Measurements from ENCODE around the gene RBFOX2. TPM values are rescaled to one million over a fixed set of nuclear protein-coding genes. Genes with fewer than 3 reads are reported as not detected.

The RBFOX2 gene
- total RNA-seq, 1 experiment from 2014 or later: 81.1 TPM

- Histone ChIP-seq H3K4me3 (ENCODE audit: low read depth in 2 of 2, low read length in 2 of 2) (no peak overlapping the region), H3K36me3 (ENCODE audit: control insufficient read depth, insufficient read depth, low read length) (peaks cover 1% of the 10 kb centered on the region; the same call in 1 of the 2 replicates), H3K27me3 (ENCODE audit: control insufficient read depth, insufficient read depth, low read length) (no peaks in the 10 kb centered on the region), H3K4me1 (ENCODE audit: control insufficient read depth, insufficient read depth, low read length) (peaks cover 1% of the 10 kb centered on the region), H3K27ac (ENCODE audit: low read length) (no peak overlapping the region), H3K9me3 (ENCODE audit: control insufficient read depth, insufficient read depth, low read depth, low read length) (no peaks in the 10 kb centered on the region)
- intact Hi-C loops (cut with micrococcal nuclease; ENCODE audit: unreplicated experiment) (no loop called here), in situ Hi-C loops (cut with HindIII; ENCODE audit: low pct_unique_long_range_greater_than_20kb, low sequenced_read_pairs) (no loop called here)
- BruUV-seq (replicated peaks): no TSS peak
- DNase-seq (ENCODE audit: low read depth, low spot score) (no peak), ATAC-seq (no peak)
- POLR2A ChIA-PET: no interaction called here
- CTCF ChIA-PET: no interaction called here
- no peak for TF ChIP-seq CTCF (IDR thresholded peaks at IDR 0.05)
- no peak for TF ChIP-seq POLR2AphosphoS5 (IDR thresholded peaks at IDR 0.05; ENCODE audit: low read depth, low read length)
- no peak for TF ChIP-seq SIN3A (IDR thresholded peaks at IDR 0.05; ENCODE audit: borderline replicate concordance, insufficient read depth, low read depth, low read length)
- no peak for TF ChIP-seq TCF7L2 (IDR thresholded peaks at IDR 0.05; ENCODE audit: low read depth, low read length)
- TF ChIP-seq, protein P1, sequence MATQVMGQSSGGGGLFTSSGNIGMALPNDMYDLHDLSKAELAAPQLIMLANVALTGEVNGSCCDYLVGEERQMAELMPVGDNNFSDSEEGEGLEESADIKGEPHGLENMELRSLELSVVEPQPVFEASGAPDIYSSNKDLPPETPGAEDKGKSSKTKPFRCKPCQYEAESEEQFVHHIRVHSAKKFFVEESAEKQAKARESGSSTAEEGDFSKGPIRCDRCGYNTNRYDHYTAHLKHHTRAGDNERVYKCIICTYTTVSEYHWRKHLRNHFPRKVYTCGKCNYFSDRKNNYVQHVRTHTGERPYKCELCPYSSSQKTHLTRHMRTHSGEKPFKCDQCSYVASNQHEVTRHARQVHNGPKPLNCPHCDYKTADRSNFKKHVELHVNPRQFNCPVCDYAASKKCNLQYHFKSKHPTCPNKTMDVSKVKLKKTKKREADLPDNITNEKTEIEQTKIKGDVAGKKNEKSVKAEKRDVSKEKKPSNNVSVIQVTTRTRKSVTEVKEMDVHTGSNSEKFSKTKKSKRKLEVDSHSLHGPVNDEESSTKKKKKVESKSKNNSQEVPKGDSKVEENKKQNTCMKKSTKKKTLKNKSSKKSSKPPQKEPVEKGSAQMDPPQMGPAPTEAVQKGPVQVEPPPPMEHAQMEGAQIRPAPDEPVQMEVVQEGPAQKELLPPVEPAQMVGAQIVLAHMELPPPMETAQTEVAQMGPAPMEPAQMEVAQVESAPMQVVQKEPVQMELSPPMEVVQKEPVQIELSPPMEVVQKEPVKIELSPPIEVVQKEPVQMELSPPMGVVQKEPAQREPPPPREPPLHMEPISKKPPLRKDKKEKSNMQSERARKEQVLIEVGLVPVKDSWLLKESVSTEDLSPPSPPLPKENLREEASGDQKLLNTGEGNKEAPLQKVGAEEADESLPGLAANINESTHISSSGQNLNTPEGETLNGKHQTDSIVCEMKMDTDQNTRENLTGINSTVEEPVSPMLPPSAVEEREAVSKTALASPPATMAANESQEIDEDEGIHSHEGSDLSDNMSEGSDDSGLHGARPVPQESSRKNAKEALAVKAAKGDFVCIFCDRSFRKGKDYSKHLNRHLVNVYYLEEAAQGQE (IDR thresholded peaks at IDR 0.05; ENCODE audit: insufficient read depth in 1 of 2, low read depth in 2 of 2, low read length in 1 of 2): no peak
Measured at GRCh38 chr22:35821654-35822053, 207.0 kb downstream of the RBFOX2 start.

DNA sequence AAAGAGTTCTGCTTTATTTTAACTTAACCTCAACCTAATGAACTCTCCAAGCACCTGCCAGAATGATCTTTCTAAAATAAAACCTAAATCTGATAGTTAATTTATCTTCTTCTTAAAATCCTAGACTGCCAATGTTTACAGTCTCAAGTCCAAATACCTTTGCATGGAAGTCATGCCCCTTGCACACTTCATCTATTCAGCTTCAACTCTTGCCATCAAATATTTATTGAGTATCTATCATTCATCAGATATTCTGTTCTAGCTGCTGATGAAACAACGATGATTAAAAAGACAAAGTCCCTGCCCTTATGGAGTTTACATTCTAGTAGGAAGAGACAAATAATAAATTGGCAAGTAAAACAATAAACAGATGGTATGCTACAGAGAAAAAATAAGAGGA, 209.2 kb downstream of the RBFOX2 start:
- H3K27me3 ChIP-seq (ENCODE audit: control insufficient read depth, insufficient read depth, low read length): no peaks in the 10 kb centered on the region
- peaks cover 2% of the 10 kb centered on the region; the same call in 1 of the 2 replicates for H3K36me3 ChIP-seq (ENCODE audit: control insufficient read depth, insufficient read depth, low read length)
- H3K9me3 ChIP-seq (ENCODE audit: control insufficient read depth, insufficient read depth, low read depth, low read length): no peaks in the 10 kb centered on the region
- ChIA-PET POLR2A (interaction anchor here (0.7 kb wide), 1 partner anchor 37 kb away, joined by 3 read pairs; no protein-coding TSS in a partner anchor), CTCF (no interaction called here)
- intact Hi-C loops (cut with micrococcal nuclease; ENCODE audit: unreplicated experiment) (no loop called here), in situ Hi-C loops (cut with HindIII; ENCODE audit: low pct_unique_long_range_greater_than_20kb, low sequenced_read_pairs) (no loop called here)
- H3K27ac ChIP-seq (ENCODE audit: low read length): no peak overlapping the region
- no peak overlapping the region for H3K4me3 ChIP-seq (ENCODE audit: low read depth in 2 of 2, low read length in 2 of 2)
- DNase-seq (ENCODE audit: low read depth, low spot score) (no peak), ATAC-seq (no peak)
- H3K4me1 ChIP-seq (ENCODE audit: control insufficient read depth, insufficient read depth, low read length): no peaks in the 10 kb centered on the region; the same call in 1 of the 2 replicates
- BruUV-seq (replicated peaks): no TSS peak
- TF ChIP-seq TCF7L2 (IDR thresholded peaks at IDR 0.05; ENCODE audit: low read depth, low read length): no peak
- TF ChIP-seq, protein P1 (IDR thresholded peaks at IDR 0.05; ENCODE audit: insufficient read depth in 1 of 2, low read depth in 2 of 2, low read length in 1 of 2): no peak
- no peak for TF ChIP-seq SIN3A (IDR thresholded peaks at IDR 0.05; ENCODE audit: borderline replicate concordance, insufficient read depth, low read depth, low read length)
- no peak for TF ChIP-seq POLR2AphosphoS5 (IDR thresholded peaks at IDR 0.05; ENCODE audit: low read depth, low read length)
- no peak for TF ChIP-seq CTCF (IDR thresholded peaks at IDR 0.05)

Measured in Panc1 (cell line).